Effector memory CD8-positive, alpha-beta T cell (primary cell): ENCODE measurements around the gene BACH1.
"Not testable (repeated sequence)": the region's sequence is repeated elsewhere in the genome, so short reads cannot be mapped to it uniquely, and the experiment has no call there.

Source experiments
- ATAC-seq: fragments of 150-1000 bp; cut with Tn5 transposase; replicated peaks from 2 replicates; pipeline ENCODE4 v1.10.0; 2021; ENCODE audit warnings: mild to moderate bottlenecking, moderate library complexity
- DNase-seq, 3 experiments: peaks; one replicate each; pipeline ENCODE4 v3.0.0; 2021
- H3K27ac Mint-ChIP-seq, 2 donors: one replicate each; pipeline ENCODE4 v1.8.0; 2022; ENCODE audit warnings: mild to moderate bottlenecking in 2 of 2, mixed read lengths in 2 of 2, moderate library complexity in 2 of 2
- H3K27me3 Mint-ChIP-seq, 2 donors: one replicate each; pipeline ENCODE4 v1.8.0; 2022; ENCODE audit warnings: mixed read lengths in 2 of 2
- H3K36me3 Mint-ChIP-seq: one replicate; pipeline ENCODE4 v1.8.0; 2022; ENCODE audit warnings: mild to moderate bottlenecking, moderate library complexity, mixed read lengths; ENCODE audit not compliant: insufficient read depth
- H3K4me1 Mint-ChIP-seq, 2 donors: one replicate each; pipeline ENCODE4 v1.8.0; 2022; ENCODE audit warnings: low read depth in 2 of 2, mixed read lengths in 2 of 2
- H3K4me3 Mint-ChIP-seq, 2 donors: one replicate each; pipeline ENCODE4 v1.8.0; 2022; ENCODE audit warnings: mild to moderate bottlenecking in 2 of 2, mixed read lengths in 2 of 2, moderate library complexity in 2 of 2
- H3K9me3 Mint-ChIP-seq, 2 donors: one replicate each; pipeline ENCODE4 v1.8.0; 2022; ENCODE audit warnings: mixed read lengths in 2 of 2
- total RNA-seq, 9 experiments: gene quantifications; one replicate each; lab custom pipeline; 2026; lab: John Stamatoyannopoulos, UW

BACH1 gene
- 68.9 to 200 (median 108) reads per million in 9 experiments for total RNA-seq

GRCh38 chr21:29298348-29299045 lies at the start of gene BACH1:
TSS of gene BACH1 (plus strand) at chr21:29298922. CDS start at chr21:29321281, 22,359 bp downstream.
- Mint-ChIP-seq H3K9me3 (no peaks in the 10 kb centered on the region), H3K27ac (peak within 1 kb of the TSS; percentile 82 to 84), H3K36me3 (peaks cover 15% of the 10 kb centered on the region), H3K4me3 (peak within 1 kb of the TSS; percentile 87 to 89), H3K27me3 (no peaks in the 10 kb centered on the region), H3K4me1 (peaks cover 20 to 44% of the 10 kb centered on the region in 2 donors)
- DNase-seq (peak; percentile 72 to 79 (median 75)), ATAC-seq (peak; percentile 72)

GRCh38 chr21:29249289-29249688 lies 49.4 kb upstream of the BACH1 start:
- not testable (repeated sequence) for ATAC-seq, DNase-seq, H3K36me3 Mint-ChIP-seq, H3K4me1 Mint-ChIP-seq, H3K4me3 Mint-ChIP-seq, H3K27ac Mint-ChIP-seq
- Mint-ChIP-seq H3K27me3 (peaks cover 19 to 26% of the 10 kb centered on the region in 2 donors), H3K9me3 (peaks cover 6 to 17% of the 10 kb centered on the region in 2 donors)

- Mint-ChIP-seq H3K4me3 (no peak overlapping the region), H3K36me3 (peaks cover 3% of the 10 kb centered on the region), H3K27me3 (peaks cover 19 to 28% of the 10 kb centered on the region in 2 donors), H3K27ac (no peak overlapping the region), H3K9me3 (peaks cover 6 to 17% of the 10 kb centered on the region in 2 donors), H3K4me1 (no peaks in the 10 kb centered on the region)
- DNase-seq, result no peak
- ATAC-seq, result no peak
These were observed 48.1 kb upstream of the BACH1 start for GRCh38 chr21:29250636-29251035.

GRCh38 chr21:29253861-29254260 lies 44.9 kb upstream of the BACH1 start:
- H3K27me3 Mint-ChIP-seq, result peaks cover 26 to 37% of the 10 kb centered on the region in 2 donors

GRCh38 chr21:29254550-29254949 lies 44.2 kb upstream of the BACH1 start:
- H3K4me3 Mint-ChIP-seq, result no peak overlapping the region
- no peak overlapping the region for H3K27ac Mint-ChIP-seq
- peaks cover 3% of the 10 kb centered on the region for H3K36me3 Mint-ChIP-seq
- no peaks in the 10 kb centered on the region for H3K4me1 Mint-ChIP-seq
- H3K9me3 Mint-ChIP-seq, result peaks cover 6 to 17% of the 10 kb centered on the region in 2 donors
- no peak for ATAC-seq
- H3K27me3 Mint-ChIP-seq, result peaks cover 20 to 37% of the 10 kb centered on the region in 2 donors
- DNase-seq, result no peak

More at GRCh38 chr21:29253861-29254260, 44.9 kb upstream of the BACH1 start:
- H3K4me3 Mint-ChIP-seq, H3K27ac Mint-ChIP-seq, H3K36me3 Mint-ChIP-seq, H3K4me1 Mint-ChIP-seq, ATAC-seq, DNase-seq: not testable (repeated sequence)
- H3K9me3 Mint-ChIP-seq, result peaks cover 6 to 17% of the 10 kb centered on the region in 2 donors

GRCh38 chr21:29256126-29256910 lies 42.4 kb upstream of the BACH1 start:
- Mint-ChIP-seq H3K4me1 (no peaks in the 10 kb centered on the region), H3K27ac (no peak overlapping the region), H3K36me3 (peaks cover 5% of the 10 kb centered on the region), H3K9me3 (peaks cover 6 to 17% of the 10 kb centered on the region in 2 donors), H3K27me3 (peaks cover 20 to 29% of the 10 kb centered on the region in 2 donors), H3K4me3 (no peak overlapping the region)
- ATAC-seq (no peak), DNase-seq (no peak)

GRCh38 chr21:29257701-29258100 lies 41.0 kb upstream of the BACH1 start:
- Mint-ChIP-seq H3K27me3 (peaks cover 18 to 19% of the 10 kb centered on the region in 2 donors), H3K36me3 (peaks cover 5% of the 10 kb centered on the region), H3K4me1 (no peaks in the 10 kb centered on the region), H3K4me3 (no peak overlapping the region), H3K9me3 (peaks cover 6 to 16% of the 10 kb centered on the region in 2 donors), H3K27ac (no peak overlapping the region)
- ATAC-seq, result no peak
- no peak for DNase-seq

GRCh38 chr21:29258626-29259338 lies 39.9 kb upstream of the BACH1 start:
- Mint-ChIP-seq H3K27ac (no peak overlapping the region), H3K27me3 (peaks cover 11 to 18% of the 10 kb centered on the region in 2 donors), H3K4me3 (no peak overlapping the region), H3K9me3 (peaks cover 3 to 5% of the 10 kb centered on the region in 2 donors), H3K36me3 (peaks cover 5% of the 10 kb centered on the region), H3K4me1 (no peaks in the 10 kb centered on the region)
- DNase-seq, result no peak
- ATAC-seq, result no peak

- peaks cover 2% of the 10 kb centered on the region for H3K36me3 Mint-ChIP-seq
- no peaks in the 10 kb centered on the region for H3K4me1 Mint-ChIP-seq
- no peak overlapping the region for H3K4me3 Mint-ChIP-seq
- no peaks in the 10 kb centered on the region for H3K9me3 Mint-ChIP-seq
- ATAC-seq (no peak), DNase-seq (no peak)
- H3K27me3 Mint-ChIP-seq, result peaks cover 13 to 14% of the 10 kb centered on the region in 2 donors
- no peak overlapping the region for H3K27ac Mint-ChIP-seq
These were observed 38.3 kb upstream of the BACH1 start for GRCh38 chr21:29260461-29260860.

- ATAC-seq (no peak), DNase-seq (no peak)
- no peaks in the 10 kb centered on the region for H3K9me3 Mint-ChIP-seq
- no peaks in the 10 kb centered on the region for H3K4me1 Mint-ChIP-seq
- H3K27me3 Mint-ChIP-seq, result peaks cover 7 to 9% of the 10 kb centered on the region in 2 donors
- no peak overlapping the region for H3K4me3 Mint-ChIP-seq
- H3K27ac Mint-ChIP-seq, result no peak overlapping the region
- H3K36me3 Mint-ChIP-seq, result peaks cover 2% of the 10 kb centered on the region
These were observed 36.9 kb upstream of the BACH1 start for GRCh38 chr21:29261555-29262540.

- DNase-seq (no peak), ATAC-seq (no peak)
- H3K4me1 Mint-ChIP-seq, result no peaks in the 10 kb centered on the region
- no peaks in the 10 kb centered on the region for H3K9me3 Mint-ChIP-seq
- H3K36me3 Mint-ChIP-seq, result peaks cover 2% of the 10 kb centered on the region
- peaks cover 7 to 12% of the 10 kb centered on the region in 2 donors for H3K27me3 Mint-ChIP-seq
- H3K27ac Mint-ChIP-seq, result no peak overlapping the region
- H3K4me3 Mint-ChIP-seq, result no peak overlapping the region
These were observed 34.0 kb upstream of the BACH1 start for GRCh38 chr21:29264721-29265120.

GRCh38 chr21:29265690-29266479 lies 32.8 kb upstream of the BACH1 start:
- H3K9me3 Mint-ChIP-seq, result no peaks in the 10 kb centered on the region
- H3K27ac Mint-ChIP-seq, result no peak overlapping the region
- ATAC-seq (no peak), DNase-seq (no peak)
- H3K4me1 Mint-ChIP-seq, result no peaks in the 10 kb centered on the region
- peaks cover 2% of the 10 kb centered on the region for H3K36me3 Mint-ChIP-seq
- no peak overlapping the region for H3K4me3 Mint-ChIP-seq
- peaks cover 7 to 20% of the 10 kb centered on the region in 2 donors for H3K27me3 Mint-ChIP-seq
